IMR-90 (cell line): Measurements from ENCODE around the gene POC1B. TPM values are rescaled to one million over a fixed set of nuclear protein-coding genes. Genes with fewer than 3 reads are reported as not detected.

Experiments
- ATAC-seq: fragments of 200-7000 bp; cut with Tn5 transposase; 2 replicates; pipeline ENCODE4 v1.9.1; 2020; ENCODE audit warnings: low read depth, mild to moderate bottlenecking, moderate library complexity
- BruUV-seq: library from RNA; stranded (reverse); fragments of 400-500 nt; replicated peaks from 2 replicates; lab custom pipeline; 2021; lab: Mats Ljungman, UMichigan
- CTCF ChIA-PET: fragments of 300-600 bp; formaldehyde crosslinking; extraction: SDS; loops from one replicate; lab custom pipeline; 2021; ENCODE audit warnings: antibody characterized with exemption; lab: Yijun Ruan, JAX
- POLR2A ChIA-PET: fragments of 300-600 bp; sonication (Branson Sonifier 250); formaldehyde crosslinking; loops from one replicate; lab custom pipeline; 2022; ENCODE audit warnings: antibody characterized with exemption; ENCODE audit not compliant: unreplicated experiment; lab: Charles Lee
- DNase-seq: peaks from one replicate; pipeline ENCODE4 v3.0.0; 2013
- H2AFZ ChIP-seq: replicated peaks from 2 replicates; pipeline ENCODE3; 2013; ENCODE audit warnings: low read length, mild to moderate bottlenecking; ENCODE audit not compliant: poor library complexity
- H2AK5ac ChIP-seq: 2 replicates; pipeline ENCODE4 v1.6.1; 2013; ENCODE audit warnings: low read depth, low read length, inconsistent platforms
- H2AK9ac ChIP-seq: replicated peaks from 2 replicates; pipeline ENCODE3; 2013; ENCODE audit warnings: mild to moderate bottlenecking, low read depth, low read length, moderate library complexity; ENCODE audit not compliant: poor library complexity
- H2BK120ac ChIP-seq: 2 replicates; pipeline ENCODE4 v1.6.1; 2013; ENCODE audit warnings: low read depth, low read length, inconsistent platforms
- H2BK15ac ChIP-seq: 3 replicates; pipeline ENCODE4 v1.6.1; 2013; ENCODE audit warnings: low read depth, low read length, inconsistent platforms
- H2BK20ac ChIP-seq: 2 replicates; pipeline ENCODE4 v1.6.1; 2013; ENCODE audit warnings: low read depth, mild to moderate bottlenecking, inconsistent platforms, low read length, moderate library complexity
- H2BK5ac ChIP-seq: 2 replicates; pipeline ENCODE4 v1.6.1; 2013; ENCODE audit warnings: mild to moderate bottlenecking, low read depth, low read length, inconsistent platforms; ENCODE audit not compliant: poor library complexity, severe bottlenecking
- H3K14ac ChIP-seq: replicated peaks from 2 replicates; pipeline ENCODE4 v1.6.1; 2013; ENCODE audit warnings: low read depth, low read length, inconsistent platforms
- H3K18ac ChIP-seq: 2 replicates; pipeline ENCODE4 v1.6.1; 2013; ENCODE audit warnings: low read depth, low read length, control low read depth
- H3K23ac ChIP-seq: 2 replicates; pipeline ENCODE4 v1.6.1; 2013; ENCODE audit warnings: low read depth, low read length, inconsistent platforms
- H3K27ac ChIP-seq: 2 replicates; pipeline ENCODE4 v1.5.1; 2013; ENCODE audit warnings: mild to moderate bottlenecking, control low read depth, low read length; ENCODE audit not compliant: insufficient read depth
- H3K27me3 ChIP-seq: 2 replicates; pipeline ENCODE4 v1.6.1; 2013; ENCODE audit warnings: low read length; ENCODE audit not compliant: control insufficient read depth, insufficient read depth
- H3K36me3 ChIP-seq: 2 replicates; pipeline ENCODE4 v1.6.1; 2013; ENCODE audit warnings: low read length, mixed read lengths; ENCODE audit not compliant: control insufficient read depth, insufficient read depth
- H3K4ac ChIP-seq: 2 replicates; pipeline ENCODE4 v1.6.1; 2013; ENCODE audit warnings: low read depth, low read length, inconsistent platforms
- H3K4me1 ChIP-seq: 2 replicates; pipeline ENCODE4 v1.6.1; 2013; ENCODE audit warnings: low read length, mixed read lengths; ENCODE audit not compliant: control insufficient read depth, insufficient read depth
- H3K4me2 ChIP-seq: 2 replicates; pipeline ENCODE4 v1.6.1; 2013; ENCODE audit warnings: low read depth, mild to moderate bottlenecking, control low read depth, low read length, moderate library complexity
- H3K4me3 ChIP-seq: 2 replicates; pipeline ENCODE4 v1.5.1; 2013; ENCODE audit warnings: low read depth, mild to moderate bottlenecking, control low read depth, low read length, moderate library complexity; ENCODE audit not compliant: insufficient read depth
- H3K56ac ChIP-seq: 2 replicates; pipeline ENCODE4 v1.6.1; 2013; ENCODE audit warnings: low read length, inconsistent platforms; ENCODE audit not compliant: insufficient read depth; ENCODE audit errors: extremely low read depth
- H3K79me1 ChIP-seq, 2 experiments: 2 replicates each; pipeline ENCODE4 v1.6.1; 2013; ENCODE audit warnings: low read length in 2 of 2, inconsistent platforms in 1 of 2, low read depth in 1 of 2
- H3K9ac ChIP-seq: 2 replicates; pipeline ENCODE4 v1.6.1; 2013; ENCODE audit warnings: low read depth, low read length, control low read depth
- H3K9me1 ChIP-seq: 2 replicates; pipeline ENCODE4 v1.6.1; 2013; ENCODE audit warnings: low read length, inconsistent platforms; ENCODE audit not compliant: insufficient read depth
- H3K9me3 ChIP-seq: 2 replicates; pipeline ENCODE4 v1.6.1; 2013; ENCODE audit warnings: low read length; ENCODE audit not compliant: control insufficient read depth, insufficient read depth
- H4K20me1 ChIP-seq: 2 replicates; pipeline ENCODE4 v1.6.1; 2013; ENCODE audit warnings: low read length, inconsistent platforms; ENCODE audit not compliant: insufficient read depth
- H4K5ac ChIP-seq: 2 replicates; pipeline ENCODE4 v1.6.1; 2013; ENCODE audit warnings: mild to moderate bottlenecking, low read depth, low read length, control low read depth
- H4K8ac ChIP-seq, 2 experiments: 2 replicates each; pipeline ENCODE4 v1.6.1; 2013; ENCODE audit warnings: low read depth in 2 of 2, low read length in 2 of 2, control low read depth in 1 of 2, inconsistent platforms in 1 of 2
- H4K91ac ChIP-seq: 2 replicates; pipeline ENCODE4 v1.6.1; 2013; ENCODE audit warnings: low read depth, low read length, inconsistent platforms; ENCODE audit not compliant: insufficient read depth
- MXI1 ChIP-seq: IDR thresholded peaks from 2 replicates; pipeline ENCODE4 v1.6.1; 2012; ENCODE audit warnings: low read depth, mild to moderate bottlenecking, low read length, moderate library complexity, borderline replicate concordance
- POLR2A ChIP-seq: IDR thresholded peaks from 2 replicates; pipeline ENCODE4 v1.6.1; 2012; ENCODE audit warnings: mild to moderate bottlenecking, low read depth, low read length
- RFX5 ChIP-seq: IDR thresholded peaks from 2 replicates; pipeline ENCODE4 v1.8.0; 2012; ENCODE audit warnings: low read depth, mild to moderate bottlenecking, low read length, moderate library complexity
- WGBS, 2 experiments: methylation state at CpG; one replicate each; pipeline versions ENCODE4 v1.1.5 to v1.1.7; 2013; ENCODE audit warnings: missing lambda C conversion rate in 2 of 2; ENCODE audit not compliant: insufficient read length in 1 of 2; ENCODE audit errors: extremely low coverage in 2 of 2; 5-methylcytosine and 5-hydroxymethylcytosine counted together
- dilution Hi-C: fragments of 300-500 bp; cut with HindIII; formaldehyde crosslinking; loops from one replicate; pipeline ENCODE4 v1.14.3; 2018; ENCODE audit warnings: low sequenced_read_pairs; ENCODE audit not compliant: unreplicated experiment
- in situ Hi-C: fragments of 300-500 bp; cut with MboI; formaldehyde crosslinking; loops from 3 replicates; pipeline ENCODE4 v1.14.3; 2019; ENCODE audit warnings: low sequenced_read_pairs, inconsistent platforms, mixed read lengths
- intact Hi-C: fragments of 100-400 bp; cut with micrococcal nuclease; formaldehyde crosslinking; loops from 2 replicates; pipeline ENCODE4 v1.10.0; 2022
- polyA plus RNA-seq, 3 experiments: library from polyadenylated mRNA; depleted of rRNA; stranded (reverse); fragments of >200 nt; gene quantifications; 2 replicates each; pipeline ENCODE4 v1.2.3, GENCODE V29; 2012; ENCODE audit warnings: low replicate concordance in 1 of 3
- total RNA-seq: library from RNA; depleted of rRNA; stranded (reverse); fragments of >200 nt; gene quantifications from 2 replicates; pipeline ENCODE4 v1.2.3, GENCODE V29; 2012

POC1B gene
- total and polyA plus RNA-seq, 2 of the 4 experiments (the other 2 are of a cell fraction): 5.0 to 10.4 TPM

GRCh38 chr12:89544681-89545184 lies 18.9 kb upstream of the POC1B start:
- Histone ChIP-seq H4K8ac (no peak overlapping the region), H2AK5ac (no peak overlapping the region), H3K9ac (no peak overlapping the region), H4K20me1 (no peaks in the 10 kb centered on the region), H3K4ac (no peak overlapping the region), H4K5ac (no peak overlapping the region), H2BK15ac (no peak overlapping the region), H3K4me2 (no peak overlapping the region), H3K27ac (no peak overlapping the region), H4K91ac (no peak overlapping the region), H3K4me3 (no peak overlapping the region), H3K56ac (no peak overlapping the region), H3K14ac (no peak overlapping the region; the same call in 1 of the 2 replicates), H2BK120ac (no peak overlapping the region), H2BK5ac (no peak overlapping the region), H3K27me3 (no peaks in the 10 kb centered on the region), H3K9me1 (peaks cover 5% of the 10 kb centered on the region; the same call in 1 of the 2 replicates), H2BK20ac (no peak overlapping the region), H3K9me3 (no peaks in the 10 kb centered on the region), H2AK9ac (no peak overlapping the region), H3K36me3 (no peaks in the 10 kb centered on the region), H3K79me1 (no peaks in the 10 kb centered on the region), H2AFZ (no peak overlapping the region), H3K4me1 (no peaks in the 10 kb centered on the region), H3K18ac (no peak overlapping the region), H3K23ac (no peak overlapping the region)
- no TSS peak for BruUV-seq
- ChIA-PET CTCF (interaction anchor here (0.5 to 2.6 kb wide), 6 partner anchors 280 to 1400 kb away, joined by 3 to 9 read pairs (median 4); no protein-coding TSS in a partner anchor), POLR2A (interaction anchor here (0.6 kb wide), 1 partner anchor 33 kb away, joined by 3 read pairs; no protein-coding TSS in a partner anchor)
- intact Hi-C loops (loop anchor here (5.0 to 10.0 kb wide), 4 partner anchors 148 to 1360 kb away; no protein-coding TSS in a partner anchor), in situ Hi-C loops (loop anchor here (5.0 to 10.0 kb wide), 3 partner anchors 160 to 1390 kb away; partner anchors contain the start of gene ATP2B1), dilution Hi-C loops (no loop called here)
- 40% methylated on average over 1 of the region's 6 CpGs; no CpG with 5 or more reads in 1 of the 2 experiments for WGBS, 2 experiments
- DNase-seq: no peak
- no peak for TF ChIP-seq MXI1
- no peak for TF ChIP-seq RFX5
- TF ChIP-seq POLR2A: no peak
- no peak; the same call in 1 of the 2 replicates for ATAC-seq
